Islet of Langerhans (tissue), 1 donor: Measurements from ENCODE around the gene F12.
"Not testable (repeated sequence)": the region's sequence is repeated elsewhere in the genome, so short reads cannot be mapped to it uniquely, and the experiment has no call there.

Experiments
- FAIRE-seq: peaks from one replicate; lab custom pipeline; 2011; peaks lifted over from hg19 to GRCh38; lab: Jason Lieb, UNC

Gene F12

DNA sequence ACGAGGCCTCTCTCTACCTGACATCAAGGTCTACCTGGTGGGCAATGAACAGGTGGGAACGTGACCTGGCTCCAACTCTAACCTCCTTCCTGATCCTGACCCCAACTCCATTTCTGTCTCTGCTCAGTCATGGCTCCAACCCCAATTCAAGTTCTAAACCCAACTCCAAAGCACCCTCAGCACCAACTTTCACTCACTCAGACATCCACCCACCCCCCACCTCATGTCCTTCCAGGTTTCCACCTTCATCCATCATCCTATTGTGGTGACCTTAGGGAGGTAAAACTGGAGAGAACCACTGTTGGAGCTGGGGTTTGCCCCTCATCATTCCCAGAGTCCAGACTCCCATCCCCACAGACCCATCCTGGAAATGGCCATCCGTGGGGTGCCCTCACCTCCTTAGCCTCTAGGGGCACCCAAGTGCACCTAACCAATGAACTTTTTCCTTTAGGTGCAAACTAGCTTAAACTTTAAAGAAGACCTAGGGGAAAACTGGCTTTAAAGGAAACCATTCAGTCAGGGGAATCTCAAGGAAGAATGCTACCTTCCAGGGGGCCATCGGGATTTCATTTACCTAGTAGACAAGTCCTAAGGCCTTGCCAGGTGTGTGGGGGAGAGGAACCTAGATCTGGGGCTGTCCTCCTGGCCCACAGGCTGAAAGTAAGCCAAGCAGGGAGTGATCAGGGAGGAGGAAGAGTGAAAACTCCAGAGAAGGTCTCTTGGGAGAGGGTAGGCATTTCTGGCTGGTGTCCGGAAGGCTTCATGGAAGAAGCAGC lies 40.3 kb downstream of the F12 start:
- no peak for FAIRE-seq

DNA sequence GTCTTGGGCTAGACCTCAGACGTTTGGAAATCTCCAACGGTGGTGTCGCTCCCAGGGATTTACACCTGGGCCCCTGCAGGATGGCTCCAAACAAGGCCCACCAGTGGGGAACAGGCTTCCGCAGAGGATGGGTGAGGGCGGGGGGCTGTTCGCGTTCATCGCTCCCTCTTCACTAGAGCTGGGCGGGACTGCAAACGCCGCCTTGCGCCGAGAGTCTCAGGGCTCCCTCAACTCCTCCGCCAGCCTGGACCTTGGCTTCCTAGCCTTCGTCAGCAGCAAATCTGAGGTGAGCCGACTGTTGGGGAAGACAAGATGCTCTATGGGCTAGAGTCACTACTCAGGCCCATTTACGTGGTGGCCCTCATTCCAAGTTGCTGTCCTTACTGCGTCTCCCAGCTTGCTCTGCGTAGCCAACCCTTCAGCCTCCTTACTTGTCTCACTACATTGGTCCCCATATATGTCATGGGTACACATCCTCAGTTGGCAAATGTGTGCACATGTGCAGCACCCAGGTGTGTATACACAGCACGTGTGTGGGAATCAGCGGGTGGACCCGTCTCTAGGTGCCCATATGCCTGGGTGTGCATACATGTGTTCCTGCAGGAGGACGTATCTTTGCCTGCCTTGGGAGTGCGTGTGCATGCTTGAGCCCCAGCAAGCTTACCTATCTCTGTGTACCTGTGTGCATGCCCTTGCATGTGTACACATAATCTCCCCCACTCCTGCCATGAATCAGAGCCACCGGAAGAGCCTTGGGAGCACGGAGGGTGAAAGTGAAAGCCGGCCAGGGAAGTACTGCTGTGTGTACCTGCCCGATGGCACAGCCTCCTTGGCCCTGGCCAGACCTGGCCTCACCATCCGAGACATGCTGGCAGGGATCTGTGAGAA lies 41.1 kb downstream of the F12 start:
- no peak for FAIRE-seq

DNA sequence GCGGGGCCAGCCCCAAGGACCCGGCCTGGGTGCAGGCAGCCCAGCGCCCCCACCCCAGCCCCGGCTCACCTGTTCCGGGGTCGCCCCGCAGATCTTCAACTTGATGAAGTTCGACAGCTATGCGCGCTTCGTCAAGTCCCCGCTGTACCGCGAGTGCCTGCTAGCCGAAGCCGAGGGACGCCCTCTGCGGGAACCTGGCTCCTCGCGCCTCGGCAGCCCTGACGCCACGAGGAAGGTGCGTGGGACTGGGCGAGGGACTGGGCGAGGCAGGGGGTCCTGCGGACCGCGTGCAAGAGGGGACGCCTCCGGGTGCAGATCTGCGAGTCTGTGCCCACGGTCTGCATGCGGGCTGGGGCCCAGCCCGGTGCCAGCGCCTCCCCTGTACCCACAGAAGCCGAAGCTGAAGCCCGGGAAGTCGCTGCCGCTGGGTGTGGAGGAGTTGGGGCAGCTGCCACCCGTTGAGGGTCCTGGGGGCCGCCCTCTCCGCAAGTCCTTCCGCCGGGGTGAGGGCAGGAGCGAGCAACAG lies 42.0 kb downstream of the F12 start:
- no peak for FAIRE-seq

DNA sequence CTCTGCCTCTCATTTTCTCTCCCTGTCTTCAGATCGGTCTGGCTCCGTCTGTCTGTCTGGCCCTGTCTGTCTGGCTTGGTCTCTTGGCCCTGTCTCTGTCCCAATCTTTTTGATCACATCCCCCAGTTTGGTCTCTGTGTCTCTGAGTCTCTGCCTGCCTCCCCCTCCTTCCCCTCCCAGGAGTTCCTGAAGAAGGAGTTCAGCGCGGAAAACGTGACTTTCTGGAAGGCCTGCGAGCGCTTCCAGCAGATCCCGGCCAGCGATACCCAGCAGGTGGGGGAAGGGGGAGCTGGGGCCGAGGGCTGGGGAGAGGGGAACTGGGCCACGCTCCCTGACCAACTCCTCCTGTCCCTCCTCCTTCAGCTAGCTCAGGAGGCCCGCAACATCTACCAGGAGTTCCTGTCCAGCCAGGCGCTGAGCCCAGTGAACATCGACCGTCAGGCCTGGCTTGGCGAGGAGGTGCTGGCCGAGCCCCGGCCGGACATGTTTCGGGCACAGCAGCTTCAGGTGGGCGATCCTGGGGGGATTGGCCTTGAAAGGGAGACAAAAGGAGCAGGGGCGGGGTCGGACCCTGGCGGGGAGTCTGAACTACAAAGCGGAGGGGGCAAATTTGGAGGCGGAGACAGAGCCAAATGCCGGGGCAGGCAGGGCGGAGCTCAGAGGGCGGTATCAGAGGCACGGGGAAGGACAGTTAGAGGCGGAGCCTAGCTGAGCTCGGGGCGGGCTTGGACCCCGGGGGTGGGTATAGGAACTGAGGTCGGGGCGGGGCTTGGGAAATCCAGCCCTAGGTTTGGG lies 42.6 kb downstream of the F12 start:
- no peak for FAIRE-seq

DNA sequence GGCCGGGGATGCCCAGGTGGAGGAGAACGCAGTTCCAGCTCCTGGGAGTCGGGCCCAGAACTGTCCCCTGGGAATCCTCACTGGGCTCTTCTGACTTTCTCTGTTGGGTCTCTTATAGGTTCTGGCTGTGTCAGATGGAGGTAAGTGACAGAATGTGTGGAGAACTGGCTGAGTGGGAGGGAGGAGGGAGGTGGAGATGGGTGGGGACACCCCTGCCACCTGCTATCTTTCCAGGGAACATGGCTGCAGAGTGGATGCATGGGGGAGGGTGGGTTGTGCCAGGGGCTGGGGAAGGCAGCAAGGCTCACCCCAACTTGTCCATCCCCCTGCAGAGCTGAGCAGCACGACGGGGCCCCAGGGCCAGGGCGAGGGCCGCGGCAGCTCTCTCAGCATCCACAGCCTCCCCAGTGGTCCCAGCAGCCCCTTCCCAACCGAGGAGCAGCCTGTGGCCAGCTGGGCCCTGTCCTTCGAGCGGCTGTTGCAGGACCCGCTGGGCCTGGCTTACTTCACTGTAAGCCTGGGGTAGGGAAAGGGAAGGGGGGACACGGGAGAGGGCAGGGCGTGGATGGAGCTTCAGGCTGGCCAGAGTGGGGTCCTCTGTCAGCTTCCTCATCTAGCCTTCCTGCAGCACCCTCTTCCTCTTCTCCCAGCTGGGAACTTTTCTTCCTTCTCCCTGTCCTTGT lies 43.4 kb downstream of the F12 start:
- no peak for FAIRE-seq

DNA sequence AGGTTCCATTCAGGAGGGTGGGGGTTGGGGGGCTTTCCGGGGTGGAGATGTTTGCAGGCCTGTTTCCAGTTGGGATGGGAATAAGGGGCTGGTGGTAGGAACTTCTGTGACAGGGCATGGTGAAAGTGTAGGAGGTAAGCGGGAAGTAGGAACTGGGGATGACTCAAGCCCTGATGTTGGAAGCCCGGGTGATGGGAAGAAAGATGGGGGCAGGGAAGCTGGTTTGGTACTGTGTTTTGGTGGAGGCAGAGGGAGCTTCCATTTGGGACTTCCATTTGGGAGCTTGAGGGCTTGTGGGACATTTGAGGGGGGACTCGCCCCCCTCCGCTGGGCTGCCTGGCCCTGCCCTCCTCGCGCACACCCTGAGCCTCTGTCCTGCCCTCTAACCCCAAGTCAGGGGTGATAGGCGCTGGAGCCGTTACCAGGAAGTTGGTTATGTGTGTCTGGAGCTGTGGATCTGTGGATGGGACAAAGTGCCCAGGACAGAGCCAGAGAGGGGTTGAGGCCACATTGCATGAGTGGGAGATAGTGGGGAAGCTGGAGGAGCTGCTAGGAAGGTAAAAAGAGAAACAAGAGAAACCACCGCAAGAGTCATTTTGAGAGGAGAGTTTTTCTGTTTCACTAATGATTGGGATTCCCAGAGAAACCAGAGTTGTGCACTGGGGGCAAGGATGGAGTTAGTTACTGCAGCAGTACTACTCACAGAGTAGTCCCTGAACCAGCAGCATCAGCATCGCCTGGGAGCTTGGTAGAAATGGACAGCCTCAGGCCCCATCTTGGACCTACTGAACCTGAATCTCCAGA lies 45.0 kb downstream of the F12 start:
- no peak for FAIRE-seq

DNA sequence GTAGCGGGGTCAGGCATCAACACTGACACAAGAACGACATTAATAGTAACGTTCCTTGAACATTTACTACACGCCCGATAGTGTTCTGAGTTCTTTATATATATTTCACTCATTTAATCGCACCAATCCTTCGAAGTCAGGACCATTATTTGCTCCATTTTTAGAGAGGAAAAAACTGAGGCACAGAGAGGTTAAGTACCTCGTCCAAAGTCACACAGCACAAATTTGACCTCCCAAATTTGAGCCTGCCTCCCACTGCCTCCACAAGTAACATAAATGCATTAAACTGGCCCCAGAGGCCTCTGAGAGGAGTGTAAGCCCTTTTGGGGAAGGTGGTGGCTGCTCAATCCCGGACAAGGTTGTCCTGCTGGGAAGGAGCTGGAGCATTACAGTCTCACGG lies 45.8 kb downstream of the F12 start:
- no peak for FAIRE-seq

DNA sequence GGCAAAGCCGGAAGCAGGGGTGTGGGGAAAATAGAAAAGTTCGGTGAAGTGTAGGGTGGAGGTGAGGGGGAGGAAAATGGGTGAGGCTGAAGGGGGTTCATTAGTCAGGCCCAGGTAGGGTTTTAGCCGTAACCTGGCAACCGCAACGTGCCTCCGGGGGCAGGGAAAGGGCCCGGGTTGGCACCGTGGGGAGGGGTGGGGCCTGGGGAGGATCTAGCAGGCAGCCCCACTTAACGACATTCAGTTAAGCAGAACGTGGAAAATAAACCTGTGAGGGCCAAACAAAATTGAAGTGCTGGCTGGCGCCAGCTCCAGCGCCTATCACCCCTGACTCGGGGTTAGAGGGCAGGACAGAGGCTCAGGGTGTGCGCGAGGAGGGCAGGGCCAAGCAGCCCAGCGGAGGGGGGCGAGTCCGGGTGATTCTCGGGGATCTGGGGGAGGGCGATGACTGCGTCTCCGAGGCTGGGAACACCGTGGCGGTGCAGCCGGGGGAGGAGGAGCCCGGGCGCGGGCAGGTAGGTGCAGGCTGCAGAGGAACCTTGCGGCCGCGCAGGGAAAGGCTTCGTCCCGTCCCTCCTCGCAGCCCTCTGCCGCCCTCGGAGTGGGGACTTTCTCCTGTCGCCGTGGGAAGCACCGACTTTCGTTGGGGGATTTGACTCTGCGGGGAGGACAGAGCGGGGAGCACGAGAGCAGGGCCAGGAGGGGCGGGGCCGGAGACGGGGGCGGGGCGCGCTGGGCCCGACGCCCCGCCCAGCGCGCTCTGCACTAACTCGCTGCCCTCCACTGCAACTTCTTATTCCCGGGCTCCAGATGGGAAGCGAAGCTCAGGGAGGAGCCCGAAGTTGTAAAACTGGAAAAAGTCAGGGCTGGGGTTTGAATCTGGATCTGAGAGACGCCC lies 46.5 kb downstream of the F12 start:
- FAIRE-seq = no peak

DNA sequence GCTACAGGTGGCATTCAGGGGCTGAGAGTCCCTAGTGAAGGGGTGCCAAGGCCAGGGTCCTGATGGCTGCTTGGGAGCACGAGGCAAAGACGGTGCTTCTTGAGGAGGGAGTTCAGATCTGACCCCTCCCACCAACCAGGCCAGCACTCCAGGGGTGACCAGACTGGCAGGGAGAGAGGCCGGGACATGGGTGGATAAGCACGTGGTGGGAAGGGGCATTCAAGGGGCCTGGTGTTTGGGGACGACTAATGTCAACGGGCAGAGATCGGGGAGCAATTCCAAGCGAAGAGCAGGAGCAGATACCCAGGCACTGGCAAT lies 47.1 kb downstream of the F12 start:
- no peak for FAIRE-seq

DNA sequence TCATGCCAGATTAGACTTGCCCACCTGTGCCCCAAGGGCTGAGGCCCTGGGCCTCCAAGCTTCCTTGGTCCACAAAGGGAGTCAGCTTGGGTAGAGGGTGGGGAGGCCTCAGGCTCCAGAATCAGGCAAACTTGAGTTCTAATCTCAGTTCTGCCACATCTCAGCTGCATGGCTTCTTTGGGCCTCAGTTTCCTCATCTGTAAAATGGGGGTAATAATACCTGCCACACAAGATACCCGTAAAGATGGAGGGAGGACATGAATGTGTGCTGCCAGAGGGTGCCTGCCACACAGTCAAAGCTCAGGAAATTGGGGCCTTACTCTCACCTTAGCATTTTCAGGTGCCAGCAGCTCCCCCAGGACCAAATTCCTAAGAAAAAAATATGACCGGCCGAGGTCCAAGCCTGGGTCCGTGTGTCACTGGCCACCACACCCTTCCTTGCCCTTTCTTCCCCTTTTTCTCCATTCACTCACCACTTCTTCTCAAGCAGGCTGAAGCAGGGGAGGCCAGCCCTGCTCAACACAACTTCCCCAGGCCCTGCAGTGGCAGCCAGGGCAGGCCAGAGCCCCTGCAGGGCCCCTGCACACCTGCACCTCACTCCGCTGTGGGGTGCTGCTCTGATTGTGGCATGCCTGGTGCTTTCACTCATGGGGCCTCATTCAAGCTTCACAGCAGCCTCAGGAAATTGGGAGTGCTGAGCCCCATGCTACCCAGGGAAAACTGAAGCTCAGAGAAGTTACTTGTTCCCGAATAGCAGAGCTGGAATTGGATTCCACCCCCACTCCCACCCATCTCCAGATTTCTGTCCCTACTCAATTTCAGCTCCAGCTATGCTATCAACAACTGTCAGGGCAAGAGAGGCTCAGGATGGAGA lies 47.7 kb downstream of the F12 start:
- FAIRE-seq = no peak

DNA sequence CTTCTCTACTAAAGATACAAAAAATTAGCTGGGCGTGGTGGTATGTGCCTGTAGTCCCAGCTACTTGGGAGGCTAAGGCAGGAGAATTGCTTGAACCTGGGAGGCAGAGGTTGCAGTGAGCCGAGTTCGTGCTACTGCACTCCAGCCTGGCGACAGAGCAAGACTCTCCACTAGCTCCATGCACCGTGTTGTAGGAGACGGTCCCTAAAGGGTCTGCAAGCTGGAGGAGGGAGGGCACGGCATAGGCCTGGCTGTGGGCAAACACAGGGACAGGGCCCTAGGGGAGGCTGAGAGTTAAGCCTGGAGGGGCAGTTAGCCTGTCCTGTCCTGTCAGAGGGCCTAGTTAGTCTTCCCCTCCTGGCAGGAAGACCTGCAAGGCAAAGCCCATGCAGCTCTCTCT lies 48.6 kb downstream of the F12 start:
- FAIRE-seq = not testable (repeated sequence)

DNA sequence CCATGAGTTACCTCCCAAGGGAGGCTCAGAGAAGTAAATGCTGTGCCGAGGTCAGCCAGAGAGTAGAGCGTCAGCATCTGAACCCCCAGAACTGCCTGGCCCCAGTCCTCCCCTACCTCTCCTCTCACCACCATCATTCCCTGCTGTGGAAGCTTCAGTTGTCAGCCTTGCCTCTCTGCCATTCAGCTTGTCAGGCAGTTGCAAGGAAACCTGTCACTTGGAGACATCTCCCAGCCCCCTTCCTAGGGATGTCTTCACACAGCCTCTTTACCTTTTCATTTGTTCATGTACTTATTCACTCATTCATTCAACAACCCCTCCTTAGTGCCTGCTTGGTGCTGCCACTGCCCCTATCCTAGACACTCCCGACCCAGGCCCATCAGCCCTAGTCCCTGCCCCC lies 49.5 kb downstream of the F12 start:
- no peak for FAIRE-seq

DNA sequence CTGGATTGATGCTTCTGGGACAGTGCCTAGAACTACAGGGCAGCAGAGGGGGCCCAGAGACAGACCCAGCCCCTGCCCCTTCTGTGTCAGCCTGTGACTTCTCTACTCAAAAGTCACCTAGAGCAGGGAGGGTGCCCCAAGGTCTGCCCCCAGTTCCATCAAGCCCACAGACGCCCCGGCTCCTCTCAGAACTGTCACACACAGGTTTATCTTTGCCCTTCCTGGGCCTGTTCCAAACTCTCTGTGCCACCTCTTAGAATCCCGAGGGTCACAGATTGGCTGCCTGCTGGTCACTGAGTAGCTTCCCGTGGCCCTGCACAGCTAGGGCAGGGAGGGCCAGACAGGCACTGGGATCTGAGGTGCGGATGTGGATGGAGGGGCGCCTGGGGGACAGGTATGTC lies 49.9 kb downstream of the F12 start:
- FAIRE-seq = no peak

DNA sequence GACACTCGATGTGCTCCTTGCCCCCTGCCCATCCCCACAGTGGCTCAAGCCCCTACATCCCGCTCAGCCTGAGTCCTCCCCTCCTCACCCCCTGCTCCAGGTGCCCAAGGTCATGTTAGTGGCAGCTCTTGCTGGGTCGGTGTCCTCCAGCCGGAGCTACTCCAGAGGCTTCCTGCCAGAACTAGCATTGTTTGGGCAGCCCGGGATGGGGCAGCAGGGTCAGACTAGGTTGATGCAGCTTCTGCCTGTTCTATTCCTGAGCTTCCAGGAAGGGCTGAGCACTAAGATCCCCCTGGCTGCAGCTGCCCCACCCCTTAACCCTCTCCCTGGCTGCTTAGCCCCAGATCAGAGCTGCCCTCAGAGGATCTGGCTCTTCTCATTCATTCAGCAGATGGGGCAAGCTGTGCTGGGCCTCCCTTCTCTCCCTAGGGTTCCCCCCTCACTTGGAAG lies 51.0 kb downstream of the F12 start:
- no peak for FAIRE-seq

DNA sequence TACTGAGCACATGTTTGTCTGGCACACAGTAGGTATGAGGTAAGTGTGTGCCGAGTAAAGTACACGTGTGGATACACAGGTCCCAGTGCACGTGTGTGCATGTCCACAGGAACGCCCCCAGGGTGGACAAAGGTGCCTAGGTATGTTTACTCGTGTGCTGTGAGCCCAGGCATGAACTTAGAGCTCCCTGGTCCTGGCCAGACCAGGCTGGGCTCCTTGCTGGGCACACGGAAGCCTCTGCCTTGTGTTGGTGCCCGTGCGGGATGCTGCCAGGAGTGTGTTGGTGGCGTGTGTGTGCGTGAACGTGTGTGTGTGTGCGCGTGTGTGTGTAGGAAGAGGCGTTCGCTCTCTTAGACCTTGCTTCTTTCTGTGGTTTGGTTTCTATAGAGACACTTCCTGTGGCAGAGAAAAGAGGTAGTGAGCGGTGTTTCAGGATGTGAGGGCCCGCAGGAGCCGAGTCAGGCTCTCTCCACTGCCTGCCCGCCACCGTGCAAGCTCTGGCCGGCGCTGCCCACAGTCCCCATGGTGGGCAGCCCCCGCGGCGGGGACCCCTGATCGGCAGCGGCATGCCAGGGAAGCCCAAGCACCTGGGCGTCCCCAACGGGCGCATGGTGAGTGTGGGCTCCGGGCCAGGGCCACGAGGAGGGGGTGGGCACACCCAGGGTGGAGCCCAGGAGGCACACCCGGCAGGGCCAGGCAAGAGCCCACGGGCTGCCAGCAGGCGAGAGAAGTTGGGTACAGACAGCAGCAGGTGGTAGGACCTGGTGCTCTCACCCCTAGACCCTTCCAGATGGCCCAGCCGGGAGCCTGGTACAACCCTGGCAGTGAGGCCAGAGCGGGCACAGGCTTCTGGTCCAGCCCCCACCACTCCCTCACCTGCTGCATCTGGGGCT lies 51.7 kb downstream of the F12 start, which contains the start of gene RGS14:
Gene RGS14, plus strand, starts transcription at position 466 of the 893 bp plus-strand sequence. Its CDS starts 101 bp downstream, at position 567.
- FAIRE-seq = no peak

DNA sequence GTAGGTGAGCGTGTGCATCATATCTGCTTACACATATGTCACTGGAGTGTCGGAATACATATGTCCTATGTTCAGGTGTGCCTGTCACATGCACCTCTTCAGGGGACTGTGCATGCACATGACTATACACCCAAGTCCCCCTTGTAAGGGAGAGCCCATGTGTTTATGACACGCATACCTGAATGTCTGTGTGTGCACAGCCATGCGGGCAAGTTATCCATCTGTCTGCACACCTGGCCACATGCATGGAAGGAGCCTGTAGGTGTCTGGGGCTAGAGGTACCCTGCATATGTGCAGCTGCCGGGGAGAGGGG lies 52.3 kb downstream of the F12 start:
- FAIRE-seq = no peak

DNA sequence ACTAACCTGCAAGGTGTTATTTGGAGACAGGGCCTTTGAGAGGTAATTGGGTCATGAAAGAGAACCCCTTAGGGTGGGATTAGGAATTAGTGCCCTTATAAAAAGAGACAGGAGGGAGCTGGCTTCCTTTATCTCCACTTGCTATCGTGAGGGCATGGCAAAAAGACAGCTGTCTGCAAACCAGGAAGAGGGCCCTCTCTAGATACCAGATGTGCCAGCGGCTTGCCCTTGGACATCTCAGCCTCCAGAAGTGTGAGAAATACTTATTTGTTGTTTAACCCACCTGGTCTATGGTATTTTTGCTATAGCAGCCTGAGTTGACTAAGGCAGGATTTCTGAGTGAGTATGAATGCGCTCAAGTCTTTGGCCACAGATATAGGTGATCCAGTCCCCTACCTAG lies 52.6 kb downstream of the F12 start:
- no peak for FAIRE-seq

DNA sequence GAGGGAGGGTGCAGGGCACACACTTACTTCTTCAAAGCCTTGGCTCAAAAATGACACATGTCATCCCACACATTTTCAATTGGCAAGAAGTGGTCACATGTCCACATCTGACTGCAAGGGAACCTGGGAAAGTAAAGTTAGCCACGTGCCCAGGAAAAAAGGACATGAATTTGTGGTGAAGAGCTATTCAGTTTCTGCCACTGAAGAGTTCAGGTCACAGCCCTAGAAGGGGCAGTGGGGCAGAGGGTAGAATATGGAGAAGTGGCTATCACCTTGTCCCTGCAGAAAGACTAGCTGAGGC lies 53.5 kb downstream of the F12 start:
- no peak for FAIRE-seq
